NB4 (cell line): ENCODE measurements around the gene GFOD1.
"Not testable (repeated sequence)": the region's sequence is repeated elsewhere in the genome, so short reads cannot be mapped to it uniquely, and the experiment has no call there.

Experiments used
- POLR2A ChIP-seq: IDR thresholded peaks from 2 replicates; pipeline ENCODE4 v1.6.1; 2011; ENCODE audit warnings: mild to moderate bottlenecking; ENCODE audit not compliant: insufficient read length; ENCODE audit errors: extremely low read depth
- TF ChIP-seq, protein P1 (sequence below): IDR thresholded peaks from one replicate; pipeline ENCODE4 v1.5.1; 2012; ENCODE audit warnings: low read depth, low read length

DNA sequence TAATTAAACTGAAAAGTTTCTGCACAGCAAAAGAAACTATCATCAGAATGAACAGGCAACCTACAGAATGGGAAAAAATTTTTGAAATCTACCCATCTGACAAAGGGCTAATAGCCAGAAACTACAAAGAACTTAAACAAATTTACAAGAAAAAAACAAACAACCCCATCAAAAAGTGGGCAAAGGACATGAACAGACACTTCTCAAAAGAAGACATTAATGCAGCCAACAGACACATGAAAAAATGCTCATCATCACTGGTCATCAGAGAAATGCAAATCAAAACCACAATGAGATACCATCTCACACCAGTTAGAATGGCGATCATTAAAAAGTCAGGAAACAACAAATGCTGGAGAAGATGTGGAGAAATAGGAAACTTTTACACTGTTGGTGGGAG lies 98.6 kb downstream of the GFOD1 start:
- TF ChIP-seq POLR2A, result not testable (repeated sequence)
- TF ChIP-seq, protein P1, sequence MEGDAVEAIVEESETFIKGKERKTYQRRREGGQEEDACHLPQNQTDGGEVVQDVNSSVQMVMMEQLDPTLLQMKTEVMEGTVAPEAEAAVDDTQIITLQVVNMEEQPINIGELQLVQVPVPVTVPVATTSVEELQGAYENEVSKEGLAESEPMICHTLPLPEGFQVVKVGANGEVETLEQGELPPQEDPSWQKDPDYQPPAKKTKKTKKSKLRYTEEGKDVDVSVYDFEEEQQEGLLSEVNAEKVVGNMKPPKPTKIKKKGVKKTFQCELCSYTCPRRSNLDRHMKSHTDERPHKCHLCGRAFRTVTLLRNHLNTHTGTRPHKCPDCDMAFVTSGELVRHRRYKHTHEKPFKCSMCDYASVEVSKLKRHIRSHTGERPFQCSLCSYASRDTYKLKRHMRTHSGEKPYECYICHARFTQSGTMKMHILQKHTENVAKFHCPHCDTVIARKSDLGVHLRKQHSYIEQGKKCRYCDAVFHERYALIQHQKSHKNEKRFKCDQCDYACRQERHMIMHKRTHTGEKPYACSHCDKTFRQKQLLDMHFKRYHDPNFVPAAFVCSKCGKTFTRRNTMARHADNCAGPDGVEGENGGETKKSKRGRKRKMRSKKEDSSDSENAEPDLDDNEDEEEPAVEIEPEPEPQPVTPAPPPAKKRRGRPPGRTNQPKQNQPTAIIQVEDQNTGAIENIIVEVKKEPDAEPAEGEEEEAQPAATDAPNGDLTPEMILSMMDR, result not testable (repeated sequence)
